Measurements from ENCODE around the gene MTFMT.
"Not testable (repeated sequence)": the region's sequence is repeated elsewhere in the genome, so short reads cannot be mapped to it uniquely, and the experiment has no call there.

Gene MTFMT

GRCh38 chr15:65028921-65029735, at the start of gene MTFMT:
TSS of gene MTFMT (minus strand) at chr15:65029639. CDS start at chr15:65029613, 26 bp downstream.
- DNase-seq (ENCODE audit: extremely low read depth, low read depth), result no peak
- no peak; the same call in 1 of the 2 replicates for TF ChIP-seq CTCF (IDR thresholded peaks at IDR 0.05; ENCODE audit: low read depth, low read length)

DNA sequence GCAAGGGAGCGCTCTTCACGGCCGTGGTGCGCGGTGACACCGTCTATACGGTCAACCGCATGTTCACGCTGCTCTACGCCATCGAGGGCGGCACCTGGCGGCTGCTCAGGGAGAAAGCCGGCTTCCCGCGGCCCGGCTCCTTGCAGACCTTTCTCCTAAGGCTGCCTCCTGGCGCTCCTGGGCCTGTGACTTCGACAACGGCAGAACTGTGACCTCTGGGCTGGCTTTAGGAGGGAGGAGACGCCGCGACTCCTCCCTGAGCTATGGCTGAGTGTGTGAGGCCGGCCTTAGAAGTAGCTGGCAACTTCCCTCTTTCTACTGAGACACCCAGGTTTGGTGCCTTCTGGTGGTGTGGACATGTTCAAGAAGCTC, 48.5 kb upstream of the MTFMT start:
- peak; percentile 75 for TF ChIP-seq CTCF (IDR thresholded peaks at IDR 0.05; ENCODE audit: low read depth, low read length)
- DNase-seq (ENCODE audit: extremely low read depth, low read depth), result no peak

DNA sequence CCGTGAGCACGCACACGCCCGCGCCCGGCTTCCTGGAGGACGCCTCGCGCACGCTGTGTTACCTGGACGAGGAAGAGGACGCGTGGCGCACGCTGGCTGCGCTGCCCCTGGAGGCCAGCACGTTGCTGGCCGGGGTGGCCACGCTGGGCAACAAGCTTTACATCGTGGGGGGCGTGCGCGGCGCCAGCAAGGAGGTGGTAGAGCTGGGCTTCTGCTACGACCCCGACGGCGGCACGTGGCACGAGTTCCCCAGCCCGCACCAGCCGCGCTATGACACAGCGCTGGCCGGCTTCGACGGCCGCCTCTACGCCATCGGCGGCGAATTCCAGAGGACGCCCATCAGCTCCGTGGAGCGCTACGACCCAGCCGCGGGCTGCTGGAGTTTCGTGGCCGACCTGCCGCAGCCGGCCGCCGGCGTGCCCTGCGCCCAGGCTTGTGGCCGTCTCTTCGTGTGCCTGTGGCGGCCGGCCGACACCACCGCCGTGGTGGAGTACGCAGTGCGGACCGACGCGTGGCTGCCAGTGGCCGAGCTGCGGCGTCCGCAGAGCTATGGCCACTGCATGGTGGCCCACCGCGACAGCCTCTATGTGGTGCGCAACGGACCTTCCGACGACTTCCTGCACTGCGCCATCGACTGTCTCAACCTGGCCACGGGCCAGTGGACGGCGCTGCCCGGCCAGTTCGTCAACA, 48.0 kb upstream of the MTFMT start:
- no peak for TF ChIP-seq CTCF (IDR thresholded peaks at IDR 0.05; ENCODE audit: low read depth, low read length)
- no peak for DNase-seq (ENCODE audit: extremely low read depth, low read depth)

- no peak for DNase-seq (ENCODE audit: extremely low read depth, low read depth)
- no peak for TF ChIP-seq CTCF (IDR thresholded peaks at IDR 0.05; ENCODE audit: low read depth, low read length)
Measured at GRCh38 chr15:65076486-65077290, 47.2 kb upstream of the MTFMT start, which contains the start of gene KBTBD13. TSS of gene KBTBD13 (plus strand) at chr15:65076746. CDS start at chr15:65076816, 70 bp downstream.

- not testable (repeated sequence) for DNase-seq (ENCODE audit: extremely low read depth, low read depth)
Measured at GRCh38 chr15:65075607-65076395, 46.4 kb upstream of the MTFMT start.

GRCh38 chr15:65074946-65075345, 45.5 kb upstream of the MTFMT start:
- DNase-seq (ENCODE audit: extremely low read depth, low read depth), result not testable (repeated sequence)

DNA sequence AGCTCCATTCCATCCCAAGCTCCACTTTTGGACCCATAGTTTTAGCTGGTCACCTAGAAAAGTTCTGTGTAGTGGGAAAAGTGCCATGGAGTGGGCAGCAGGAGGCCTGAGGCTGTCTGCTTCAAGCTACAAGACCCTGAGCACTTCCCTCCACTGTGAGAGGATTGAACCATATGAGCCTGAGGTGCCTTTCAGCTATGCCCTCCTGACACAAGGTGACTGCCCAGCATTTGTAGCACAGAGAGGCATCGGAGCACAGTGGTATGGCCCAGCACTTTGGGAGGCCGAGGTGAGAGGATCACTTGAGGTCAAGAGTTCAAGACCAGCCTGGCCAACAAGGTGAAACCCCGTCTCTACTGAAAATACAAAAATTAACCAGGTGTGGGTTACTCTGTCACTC, 43.2 kb upstream of the MTFMT start:
- no peak for TF ChIP-seq CTCF (IDR thresholded peaks at IDR 0.05; ENCODE audit: low read depth, low read length)

More for the DNA sequence above, 43.2 kb upstream of the MTFMT start:
- no peak for DNase-seq (ENCODE audit: extremely low read depth, low read depth)
